ENCODE results near the gene LMX1A.

The LMX1A gene

DNA sequence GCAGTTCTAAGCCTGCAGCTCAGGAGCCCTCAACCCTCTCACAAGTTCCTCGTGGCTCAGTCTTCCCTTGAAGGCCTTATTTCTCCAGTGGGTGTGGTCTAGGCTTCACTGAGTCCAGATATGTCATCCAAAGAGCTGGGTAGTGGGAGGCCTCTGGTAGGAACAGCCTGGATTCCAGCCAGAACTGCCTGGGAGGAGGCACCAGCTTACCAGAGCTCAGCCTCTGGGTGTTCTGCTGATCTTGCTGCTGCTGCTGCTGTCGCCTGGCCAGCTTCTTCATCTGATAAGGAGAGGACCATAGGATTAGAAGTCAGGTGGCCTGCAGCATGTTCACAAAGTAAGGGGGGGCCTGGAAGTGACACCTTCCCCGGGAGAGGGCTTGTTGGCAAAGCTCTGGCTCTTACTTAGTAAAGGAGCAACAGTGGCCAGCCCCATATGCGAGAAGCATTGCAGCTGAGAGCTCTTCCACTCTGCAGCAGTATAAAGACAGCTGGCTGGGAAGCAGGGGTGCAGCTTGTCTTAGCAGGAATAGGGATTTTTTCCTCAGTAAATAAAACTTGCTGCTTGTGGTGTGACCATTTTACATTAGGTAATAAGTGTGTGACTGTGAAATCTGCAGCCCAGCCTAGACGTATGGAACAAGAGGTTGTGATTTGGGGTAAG, 148.5 kb downstream of the LMX1A start:
- DNase-seq, result no peak

DNA sequence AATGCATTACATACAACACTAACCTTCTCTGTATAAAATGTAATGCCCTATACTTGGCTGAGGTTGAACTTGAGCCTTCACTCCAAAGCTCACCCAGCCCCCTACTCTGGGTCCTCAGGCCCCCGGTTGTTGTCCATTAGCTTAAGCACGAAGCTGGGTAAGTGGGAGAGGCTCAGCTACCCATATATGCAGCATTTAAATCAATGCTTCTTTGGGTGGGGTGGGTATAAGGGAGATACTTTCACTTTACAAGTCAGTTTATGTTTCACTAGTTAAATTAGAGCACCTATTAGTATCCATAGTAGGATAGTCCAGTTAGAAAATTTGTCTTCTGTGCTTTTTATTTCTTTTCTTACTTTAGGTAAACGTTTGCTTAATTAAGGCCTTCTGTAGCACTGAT, 151.4 kb downstream of the LMX1A start:
- no peak for DNase-seq

DNA sequence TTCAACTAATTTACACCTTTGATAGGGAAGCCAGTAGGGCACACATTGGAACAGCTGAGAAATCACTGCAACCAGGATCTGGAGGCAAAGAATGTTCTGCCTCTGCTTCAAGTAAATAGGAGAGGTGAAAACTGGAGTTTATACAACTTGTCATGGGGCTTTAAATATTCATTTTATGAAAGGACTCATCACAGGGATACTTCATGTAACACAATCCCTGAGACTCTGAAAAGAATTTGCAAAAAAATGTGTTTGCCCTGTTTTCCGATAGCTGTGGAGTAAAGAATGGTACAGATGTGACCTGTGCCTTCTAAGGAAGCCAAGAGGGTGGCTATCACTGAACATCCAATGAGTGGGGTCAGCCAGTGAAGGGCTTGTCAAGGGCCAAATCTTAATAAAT, 152.0 kb downstream of the LMX1A start:
- DNase-seq, result no peak

DNA sequence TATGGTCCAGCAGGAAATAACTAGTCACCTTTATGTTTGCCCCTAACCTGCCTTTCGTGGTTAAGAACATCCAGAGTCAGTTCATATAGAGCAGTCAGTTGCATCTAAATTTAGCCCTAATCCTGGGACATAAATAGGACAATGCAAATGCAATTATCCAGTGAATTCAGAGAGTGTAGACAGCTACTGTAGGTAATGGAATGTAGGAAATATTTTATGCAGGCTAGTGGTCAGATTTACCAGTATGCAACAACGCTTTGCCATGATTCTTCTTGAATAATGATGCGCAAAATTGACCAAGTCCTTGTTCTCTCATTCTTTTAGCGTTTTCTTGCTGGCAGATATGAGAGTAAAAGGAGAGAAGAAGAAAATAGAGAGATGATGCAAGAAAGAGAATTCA, 165.4 kb downstream of the LMX1A start:
- DNase-seq, result no peak

DNA sequence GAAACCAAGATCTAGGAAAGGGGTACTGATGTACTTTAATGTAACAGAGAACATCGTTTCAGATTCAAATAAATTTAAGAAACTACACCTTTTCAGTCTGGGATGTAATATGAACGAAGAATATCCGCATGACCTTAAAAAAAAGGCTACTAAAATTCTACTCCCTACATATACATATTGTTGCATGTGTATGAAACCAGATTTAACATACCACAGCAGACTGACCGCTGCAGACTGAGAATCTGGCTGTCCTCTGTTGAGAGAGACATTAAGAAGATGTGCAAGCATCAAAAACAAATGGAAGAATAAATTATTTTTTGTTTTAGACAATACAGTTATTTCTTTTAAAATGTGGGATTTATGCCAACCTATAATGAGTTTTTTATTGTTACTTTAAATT, 166.6 kb downstream of the LMX1A start:
- no peak for DNase-seq

DNA sequence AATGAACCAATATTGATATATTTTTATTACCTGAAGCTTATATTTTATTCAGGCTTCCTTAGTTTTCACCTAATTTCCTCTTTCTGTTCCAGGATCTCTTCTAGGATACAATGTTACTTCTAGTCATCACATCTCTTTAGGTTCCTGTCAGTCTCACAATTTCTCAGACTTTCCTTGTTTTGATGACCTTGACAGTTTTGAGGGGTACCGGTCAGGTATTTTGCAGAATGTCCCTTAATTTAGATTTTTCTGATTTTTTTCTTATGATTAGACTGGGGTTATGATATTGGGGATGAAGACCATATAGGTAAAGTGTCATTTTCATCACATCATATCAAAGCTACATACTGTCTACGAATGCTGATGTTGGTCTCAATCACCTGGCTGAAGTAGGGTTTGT, 167.5 kb downstream of the LMX1A start:
- no peak for DNase-seq

DNA sequence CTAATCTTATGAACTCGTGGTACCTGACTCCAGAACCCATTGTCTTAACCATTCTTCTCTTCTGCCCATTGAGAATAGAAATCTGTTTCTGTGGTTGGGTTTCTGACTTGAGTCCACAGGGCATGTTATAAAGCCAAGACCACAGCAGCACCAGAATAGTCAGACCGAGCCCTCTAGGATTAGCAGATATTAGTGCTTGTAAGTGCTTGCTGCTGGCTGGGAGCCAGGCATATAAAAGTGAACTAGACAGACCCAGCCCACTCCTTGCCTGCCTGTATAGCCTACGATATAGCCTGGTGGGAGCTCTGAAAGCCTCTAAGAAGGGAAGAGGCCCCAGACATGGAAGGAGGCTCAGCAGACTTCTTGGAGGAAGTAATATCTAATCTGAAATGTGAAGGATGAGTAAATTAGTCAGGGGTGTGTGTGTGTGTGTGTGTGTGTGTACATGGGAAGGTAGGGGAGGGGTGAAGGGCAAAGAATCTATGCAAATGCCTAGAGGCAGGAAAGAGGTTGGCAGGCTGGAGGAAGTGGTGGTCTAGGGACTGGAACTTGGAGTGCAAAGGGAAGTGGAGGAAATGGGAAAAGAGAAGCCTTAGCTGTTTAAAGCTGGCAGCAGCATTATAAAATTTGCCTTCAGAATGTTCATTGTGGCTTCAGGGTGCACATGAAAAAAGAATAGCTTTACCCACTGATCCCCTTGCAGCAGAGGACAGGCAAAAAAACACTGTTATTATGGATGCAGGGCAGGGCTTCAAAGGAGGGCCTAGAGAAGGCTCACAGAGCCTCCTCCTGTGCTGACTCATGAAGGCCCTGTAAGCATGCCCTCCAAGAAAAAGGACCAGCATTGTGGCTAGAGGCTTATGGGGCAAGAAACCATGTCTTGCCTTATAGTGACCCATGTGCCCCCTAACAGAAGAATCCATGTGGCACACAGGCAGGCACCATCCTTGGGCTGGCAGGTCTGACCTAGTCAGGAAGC, 169.2 kb downstream of the LMX1A start:
- no peak for DNase-seq

DNA sequence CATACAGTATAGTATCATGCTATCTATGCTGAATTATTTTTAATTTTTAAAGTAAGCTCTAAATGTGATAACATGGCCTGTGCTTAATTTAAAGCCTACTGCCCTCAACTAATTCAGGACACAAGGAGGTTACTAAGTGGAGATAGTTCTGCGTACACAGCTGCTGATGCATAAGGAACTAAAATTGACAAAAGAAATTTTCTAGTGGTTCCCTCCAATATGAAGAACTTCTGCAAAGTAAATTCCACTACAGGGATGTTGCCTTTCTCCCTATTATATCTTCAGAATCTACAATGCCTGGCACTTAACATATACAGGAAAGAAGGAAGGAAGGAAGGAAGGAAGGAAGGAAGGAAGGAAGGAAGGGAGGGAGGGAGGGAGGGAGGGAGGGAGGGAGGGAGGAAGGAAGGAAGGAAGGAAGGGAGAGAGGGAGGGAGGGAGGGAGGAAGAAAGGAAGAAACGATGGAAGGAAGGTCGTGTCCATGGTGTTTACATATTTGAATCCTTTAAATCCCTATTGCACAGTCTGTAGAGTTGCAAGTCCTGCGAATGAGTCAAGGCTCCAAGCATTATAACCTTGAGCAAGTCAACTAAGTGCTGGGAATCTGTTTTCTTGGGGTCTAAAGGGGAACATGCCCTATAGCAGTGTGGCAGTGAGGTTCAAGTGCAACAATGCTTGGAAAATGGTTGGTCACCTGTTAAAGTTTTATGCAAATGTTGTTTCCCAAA, 171.2 kb downstream of the LMX1A start:
- no peak for DNase-seq

DNA sequence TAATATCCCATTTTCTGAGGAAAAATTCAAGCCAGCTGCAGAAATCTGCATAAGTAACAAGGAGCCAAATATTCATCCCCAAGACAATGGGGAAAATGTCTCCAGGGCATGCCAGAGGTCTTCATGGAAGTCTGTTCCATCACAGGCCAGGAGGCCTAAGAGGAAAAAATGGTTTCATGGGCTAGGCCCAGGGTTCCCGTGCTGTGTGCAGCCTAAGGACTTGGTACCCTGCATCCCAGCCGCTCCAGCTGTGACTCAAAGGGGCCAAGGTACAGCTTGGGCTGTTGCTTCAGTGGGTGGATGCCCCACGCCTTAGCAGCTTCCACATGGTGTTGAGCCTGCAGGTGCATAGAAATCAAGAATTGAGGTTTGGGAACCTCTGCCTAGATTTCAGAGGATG, 173.5 kb downstream of the LMX1A start:
- no peak for DNase-seq

DNA sequence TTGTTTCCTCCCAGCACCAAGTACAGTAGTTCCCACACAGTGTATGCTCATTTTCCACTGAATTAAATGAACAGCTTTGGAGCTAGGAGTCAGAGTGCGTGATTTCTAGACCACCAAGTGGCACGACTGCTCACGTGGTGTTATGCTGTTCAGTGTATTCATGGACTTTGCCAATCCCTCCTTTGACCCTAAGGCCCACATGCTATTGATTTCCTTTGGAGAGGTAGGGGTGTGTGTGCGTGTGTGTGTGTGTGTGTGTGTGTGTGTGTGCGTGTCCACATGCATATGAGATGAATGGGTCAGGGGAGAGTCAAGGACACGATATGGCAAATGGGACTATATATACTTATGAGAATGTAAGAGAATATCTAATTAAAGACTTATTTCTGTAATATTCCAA, 177.2 kb downstream of the LMX1A start:
- DNase-seq, result no peak

DNA sequence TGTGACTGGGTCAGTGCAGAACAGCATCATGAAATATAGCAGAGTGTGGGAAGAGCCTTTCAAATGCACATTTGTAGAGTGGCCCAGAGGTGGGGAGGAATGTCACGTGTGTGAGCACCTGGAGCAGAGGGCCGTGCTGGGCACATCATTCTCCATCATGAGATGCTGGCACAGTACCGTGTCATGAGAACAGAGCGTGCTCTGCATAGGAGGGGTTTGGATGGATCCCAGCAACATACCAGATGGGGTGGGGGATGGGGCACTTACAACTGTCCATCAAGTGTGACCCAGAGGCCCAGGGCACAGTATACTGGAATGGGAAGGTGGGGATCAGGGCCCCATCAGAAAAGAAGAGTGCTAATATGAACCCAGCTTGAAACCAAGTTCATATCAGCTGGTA, 182.0 kb downstream of the LMX1A start:
- DNase-seq, result no peak

DNA sequence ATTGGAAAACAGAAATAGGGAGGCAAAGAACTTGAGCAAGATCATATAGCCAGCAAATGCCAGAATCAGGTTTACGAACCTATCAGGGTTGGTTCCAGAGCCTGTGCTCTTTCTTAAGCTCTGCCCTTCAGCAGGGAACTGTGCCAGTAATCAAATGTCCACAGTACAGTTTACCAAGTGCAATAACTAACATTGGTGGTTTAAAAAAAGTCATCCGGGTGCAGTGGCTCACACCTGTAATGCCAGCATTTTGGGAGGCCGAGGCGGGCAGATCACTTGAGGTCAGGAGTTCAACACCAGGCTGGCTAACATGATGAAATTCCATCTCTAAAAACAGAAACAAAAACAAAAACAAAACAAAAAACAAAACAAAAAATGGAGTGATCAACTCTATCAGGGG, 182.7 kb downstream of the LMX1A start:
- DNase-seq, result no peak

DNA sequence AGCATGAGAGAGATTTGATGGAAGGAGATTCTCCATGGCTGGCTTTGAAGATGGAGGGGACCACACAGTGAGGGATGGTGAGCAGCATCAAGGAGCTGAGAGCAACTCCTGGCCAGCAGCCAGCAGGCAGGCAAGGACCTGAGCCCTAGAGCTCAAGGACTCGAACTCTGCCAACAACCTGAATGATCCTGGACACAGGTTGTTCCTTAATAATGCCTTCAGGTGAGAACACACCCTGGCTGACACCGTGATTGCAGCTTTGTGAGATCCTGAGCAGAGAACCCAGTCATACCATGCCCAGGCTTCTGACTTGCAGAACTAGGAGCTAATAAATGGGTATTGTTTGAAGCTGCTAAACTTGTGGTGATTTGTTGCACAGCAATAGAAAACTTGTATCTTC, 183.1 kb downstream of the LMX1A start:
- no peak for DNase-seq

DNA sequence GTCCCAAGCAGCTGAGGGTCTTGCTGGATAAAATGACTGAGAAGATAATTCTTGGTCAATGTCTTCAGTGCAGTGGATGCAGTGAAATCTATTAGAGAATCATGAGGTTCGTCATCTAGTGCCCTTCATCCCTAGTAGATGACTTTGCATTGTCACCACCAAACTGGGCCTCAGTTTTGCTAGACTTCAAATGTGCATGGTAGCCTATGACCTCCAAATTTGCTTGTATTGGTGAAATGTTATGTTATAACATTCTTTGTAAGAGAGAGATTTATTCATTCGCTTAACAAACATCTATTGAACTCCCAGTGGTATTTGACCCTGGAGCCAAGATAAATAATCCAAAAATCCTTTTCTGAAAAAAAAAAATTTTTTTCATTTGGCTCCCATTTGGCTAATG, 183.8 kb downstream of the LMX1A start:
- no peak for DNase-seq

DNA sequence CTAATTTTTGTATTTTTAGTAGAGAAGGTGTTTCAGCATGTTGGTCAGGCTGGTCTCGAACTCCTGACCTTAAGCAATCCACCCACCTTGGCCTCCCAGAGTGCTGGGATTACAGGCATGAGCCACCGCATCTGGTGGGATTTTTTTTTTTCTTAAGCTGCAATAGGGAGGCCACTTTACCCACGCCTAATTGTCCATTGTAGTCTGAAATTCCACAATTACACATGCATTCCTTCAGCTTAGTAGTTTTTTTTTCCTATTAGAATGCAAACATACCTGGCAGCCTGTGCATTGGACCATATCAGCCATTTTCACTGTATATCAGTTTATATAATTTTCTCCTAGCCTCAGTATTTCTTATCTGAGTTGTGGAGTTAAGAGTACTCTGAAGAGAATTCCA, 186.8 kb downstream of the LMX1A start:
- DNase-seq, result no peak

DNA sequence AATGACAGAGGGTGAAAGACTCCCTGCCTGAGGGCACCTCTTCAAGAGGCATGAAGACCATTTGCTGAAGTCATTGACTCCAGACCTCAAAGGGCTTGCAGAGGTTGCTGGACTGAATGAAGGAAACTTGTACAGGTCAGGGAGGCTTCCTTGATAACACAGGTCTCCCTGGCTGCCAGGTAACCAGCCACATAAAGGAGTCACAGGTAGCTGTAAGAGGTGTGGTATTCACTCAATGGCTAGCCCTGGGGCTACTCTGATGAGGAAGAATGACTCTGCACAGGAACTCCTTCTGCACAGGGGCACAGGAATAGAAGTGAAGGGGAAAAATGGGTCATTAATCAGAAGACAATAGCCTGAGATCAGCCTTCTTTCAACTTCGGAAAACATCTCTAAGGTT, 187.5 kb downstream of the LMX1A start:
- DNase-seq, result no peak

DNA sequence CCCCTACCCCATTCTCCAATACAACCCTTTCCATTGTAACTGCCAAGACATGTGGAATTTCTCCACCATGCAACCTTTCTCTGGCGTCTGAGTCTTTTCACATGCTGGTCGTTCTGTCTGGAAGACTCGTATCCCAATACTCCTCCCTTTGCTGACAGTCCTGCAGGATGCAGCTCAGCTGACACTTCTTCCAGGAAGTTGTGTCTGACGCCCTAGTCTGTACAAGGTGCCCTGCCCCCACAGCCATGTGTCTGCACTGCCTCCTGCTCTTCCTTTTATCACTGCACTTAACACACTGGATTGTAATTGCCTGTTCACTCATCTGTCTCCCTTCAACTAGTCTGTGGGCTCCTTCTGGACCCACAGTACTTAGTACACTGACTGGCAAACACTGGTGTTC, 188.0 kb downstream of the LMX1A start:
- DNase-seq, result no peak

DNA sequence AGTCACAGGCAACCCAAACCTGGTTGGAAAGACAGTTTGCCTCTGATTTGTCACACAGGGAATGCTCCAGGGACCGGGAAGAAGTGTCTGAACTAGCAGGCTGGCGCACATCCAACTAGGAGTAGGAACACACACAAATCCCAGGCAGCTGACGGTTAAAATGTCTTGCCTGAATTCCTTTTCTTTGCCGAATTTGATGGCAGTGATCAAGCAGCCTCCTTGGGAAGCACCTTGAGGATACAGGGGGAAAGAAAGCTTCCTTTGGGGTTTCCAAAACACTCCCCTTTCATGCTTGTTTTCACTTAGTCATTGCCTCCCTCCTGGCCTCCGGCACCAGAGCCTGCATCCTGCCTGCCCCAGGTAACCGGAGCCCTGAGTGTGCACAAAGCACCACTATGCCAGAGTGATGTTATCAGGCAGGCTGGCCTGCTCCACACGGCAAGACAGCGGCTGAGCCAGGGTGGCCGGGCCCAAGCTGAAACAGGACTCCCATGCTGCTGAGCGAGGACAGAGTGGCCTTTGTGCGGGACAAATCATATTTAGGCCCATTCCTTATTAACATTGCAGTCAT, 193.8 kb downstream of the LMX1A start:
- no peak for DNase-seq

DNA sequence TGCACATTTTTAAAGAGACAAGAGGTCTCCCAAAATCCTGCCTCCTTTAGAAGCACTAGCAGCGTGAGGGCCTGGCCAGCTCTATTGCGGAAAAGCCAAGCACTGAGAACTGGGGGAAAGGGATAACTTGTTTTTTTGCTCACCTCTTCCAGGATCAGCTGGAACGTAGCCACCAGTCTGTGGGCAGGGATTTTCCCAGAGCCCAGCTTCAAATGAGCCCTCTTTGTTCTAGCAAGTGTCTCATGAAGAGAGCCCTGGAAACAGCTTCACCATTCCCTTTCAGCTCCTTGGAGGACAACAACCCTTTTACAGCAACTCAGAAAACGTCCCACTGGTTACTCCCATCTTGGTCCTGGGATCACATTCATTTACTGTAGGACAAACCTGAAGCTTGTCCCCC, 195.4 kb downstream of the LMX1A start:
- no peak for DNase-seq

DNA sequence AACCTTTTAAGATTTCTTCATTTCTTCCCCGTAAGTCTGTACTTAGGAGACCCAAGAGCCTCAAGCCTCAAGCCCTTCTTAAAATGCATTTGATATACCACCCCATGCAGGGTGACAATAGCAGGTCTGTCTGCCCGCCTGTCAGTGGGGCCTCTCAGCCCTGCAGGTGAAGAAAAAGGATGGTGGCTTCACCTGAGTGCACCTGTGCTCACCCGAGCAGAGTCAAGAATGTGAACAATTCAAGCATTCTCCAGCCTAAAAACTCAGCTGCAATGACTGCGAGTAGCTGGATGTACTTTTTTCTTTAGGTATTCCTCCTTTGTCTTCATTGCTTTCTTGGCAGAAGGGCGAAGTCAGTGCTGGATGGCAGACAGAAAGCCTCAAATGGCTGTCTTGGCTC, 203.3 kb downstream of the LMX1A start:
- no peak for DNase-seq

DNA sequence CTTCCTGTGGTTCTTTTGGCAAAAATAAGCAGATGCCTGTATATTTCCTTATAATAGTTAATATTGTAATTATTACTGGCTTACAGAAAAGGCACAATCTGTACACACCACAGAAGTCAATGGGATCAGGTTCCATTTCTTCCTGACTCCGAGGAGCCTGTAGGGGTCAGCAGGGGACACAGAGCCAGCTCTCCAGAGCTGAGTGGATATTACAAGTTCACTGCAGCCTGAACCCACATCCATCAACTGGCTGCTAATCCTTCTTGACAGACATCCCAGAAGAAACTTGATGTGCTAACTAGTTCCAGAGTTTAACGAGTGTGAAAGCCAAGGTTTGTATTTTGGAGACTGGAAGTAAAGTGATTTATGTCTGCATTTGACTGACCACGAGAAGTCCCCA, 203.8 kb downstream of the LMX1A start:
- no peak for DNase-seq

DNA sequence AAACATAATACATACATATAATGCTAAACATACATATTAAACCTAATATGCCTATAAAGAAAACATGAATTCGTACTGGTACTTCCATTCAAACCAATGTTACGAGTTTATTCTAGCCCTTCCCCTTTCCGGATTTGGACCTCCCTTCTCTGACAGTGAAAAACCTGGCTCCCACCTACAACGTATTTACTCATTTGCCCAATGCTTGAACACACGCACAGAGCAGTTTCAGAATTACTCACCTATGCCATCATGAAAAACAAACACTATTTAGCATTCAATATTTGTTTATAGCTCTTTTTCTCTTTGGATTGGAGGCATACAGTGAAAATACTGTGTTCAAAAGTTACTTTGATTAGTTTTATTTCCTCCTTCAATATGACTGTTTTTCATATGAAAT, 204.4 kb downstream of the LMX1A start:
- DNase-seq, result no peak

All from inflammatory macrophage treated with lipopolysaccharide for 1 hour (primary cell).